NCI-H2196 treated with DMSO at 0.1 percent for 48 hours (cell line): Measurements from ENCODE around the gene CCDC85B.

Source experiments
- DNase-seq: peaks from one replicate; lab custom pipeline; 2025; ENCODE audit not compliant: unreplicated experiment; lab: John Stamatoyannopoulos, UW

The CCDC85B gene

GRCh38 chr11:65857500-65857852 lies 33.0 kb upstream of the CCDC85B start:
- DNase-seq, result no peak

DNA sequence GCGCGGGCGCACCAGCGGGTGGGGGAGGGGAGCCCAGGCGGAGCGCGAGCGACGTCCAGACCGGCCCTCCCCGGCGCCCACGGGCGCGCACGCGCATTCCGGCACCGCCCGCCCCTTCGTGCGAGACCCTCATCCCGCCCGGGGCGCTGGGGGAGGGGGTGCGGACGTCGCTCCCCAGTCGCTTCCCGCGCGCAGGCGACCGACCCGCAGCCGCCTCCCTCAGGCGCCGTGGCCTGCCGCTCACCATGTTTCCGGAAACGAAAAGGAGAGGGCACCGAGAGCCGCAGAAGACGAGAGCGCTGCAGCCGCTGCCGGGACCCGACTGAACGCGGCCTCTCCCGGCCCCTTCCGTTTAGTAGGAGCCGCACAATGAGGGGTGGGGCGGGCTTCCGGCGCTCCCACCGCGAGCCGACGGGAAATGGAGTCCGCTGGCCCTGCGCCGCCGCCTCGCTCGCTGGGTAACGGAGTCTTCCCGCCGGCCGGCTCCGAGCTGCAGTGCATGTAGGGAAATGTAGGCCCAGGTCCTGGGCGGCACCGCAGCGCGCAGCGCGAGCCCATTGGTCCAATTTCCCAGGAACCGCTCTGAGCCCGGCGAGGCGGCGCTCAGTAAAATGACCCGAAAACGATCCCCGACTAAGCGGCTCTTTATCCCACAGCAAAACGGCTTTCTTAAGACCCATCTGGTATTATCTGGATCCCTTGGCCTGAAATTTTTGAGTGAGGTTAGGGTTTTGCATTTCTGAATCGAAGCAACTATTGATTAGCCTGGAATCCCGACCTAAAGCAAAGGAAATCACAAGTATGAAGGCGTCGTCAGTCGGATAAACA lies 32.4 kb upstream of the CCDC85B start, which contains the start of gene CFL1:
TSS of gene CFL1 (minus strand) at position 328 of the 828 bp plus-strand sequence. CDS start at position 247, 81 bp downstream.
- DNase-seq, result peak; percentile 95

GRCh38 chr11:65858681-65859087 lies 31.8 kb upstream of the CCDC85B start:
- DNase-seq, result peak; percentile 51

DNA sequence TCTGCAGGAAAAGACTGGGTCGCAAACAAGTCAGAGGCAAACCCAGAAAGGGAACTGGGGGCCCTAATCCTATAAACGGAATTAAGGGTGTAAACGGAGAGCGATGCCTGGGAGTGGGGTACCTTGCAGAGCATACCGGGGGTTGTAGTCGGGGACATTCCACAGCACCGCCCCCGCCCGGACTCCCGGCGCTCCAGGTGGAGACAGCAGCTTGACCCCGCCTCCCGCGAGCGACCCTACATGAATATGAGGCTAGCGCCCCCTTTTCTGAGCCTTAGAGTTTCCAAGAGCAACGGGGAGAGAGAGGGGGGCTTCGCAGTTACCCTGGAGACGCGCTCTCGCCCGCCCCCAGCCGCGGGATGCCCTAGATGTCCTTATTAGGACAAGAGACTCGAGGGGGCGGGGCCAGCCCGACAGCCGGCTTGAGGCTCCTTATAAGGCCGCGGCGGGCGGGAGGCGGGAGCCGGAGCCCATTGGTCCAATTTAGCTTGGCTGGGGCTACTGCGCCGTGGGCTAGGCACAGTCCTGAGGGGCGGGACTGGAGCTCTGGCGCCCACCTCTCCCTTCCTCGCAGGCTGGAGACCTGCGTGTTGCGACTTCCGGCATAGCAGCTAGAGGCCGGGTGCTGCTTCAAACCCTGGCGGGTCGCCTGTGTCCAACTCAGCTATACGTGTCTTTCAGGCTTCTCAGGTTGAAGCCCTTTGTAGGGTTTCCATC lies 31.2 kb upstream of the CCDC85B start:
- DNase-seq, result peak; percentile 99

- no peak for DNase-seq
These were observed 30.6 kb upstream of the CCDC85B start for GRCh38 chr11:65859812-65860277.

DNA sequence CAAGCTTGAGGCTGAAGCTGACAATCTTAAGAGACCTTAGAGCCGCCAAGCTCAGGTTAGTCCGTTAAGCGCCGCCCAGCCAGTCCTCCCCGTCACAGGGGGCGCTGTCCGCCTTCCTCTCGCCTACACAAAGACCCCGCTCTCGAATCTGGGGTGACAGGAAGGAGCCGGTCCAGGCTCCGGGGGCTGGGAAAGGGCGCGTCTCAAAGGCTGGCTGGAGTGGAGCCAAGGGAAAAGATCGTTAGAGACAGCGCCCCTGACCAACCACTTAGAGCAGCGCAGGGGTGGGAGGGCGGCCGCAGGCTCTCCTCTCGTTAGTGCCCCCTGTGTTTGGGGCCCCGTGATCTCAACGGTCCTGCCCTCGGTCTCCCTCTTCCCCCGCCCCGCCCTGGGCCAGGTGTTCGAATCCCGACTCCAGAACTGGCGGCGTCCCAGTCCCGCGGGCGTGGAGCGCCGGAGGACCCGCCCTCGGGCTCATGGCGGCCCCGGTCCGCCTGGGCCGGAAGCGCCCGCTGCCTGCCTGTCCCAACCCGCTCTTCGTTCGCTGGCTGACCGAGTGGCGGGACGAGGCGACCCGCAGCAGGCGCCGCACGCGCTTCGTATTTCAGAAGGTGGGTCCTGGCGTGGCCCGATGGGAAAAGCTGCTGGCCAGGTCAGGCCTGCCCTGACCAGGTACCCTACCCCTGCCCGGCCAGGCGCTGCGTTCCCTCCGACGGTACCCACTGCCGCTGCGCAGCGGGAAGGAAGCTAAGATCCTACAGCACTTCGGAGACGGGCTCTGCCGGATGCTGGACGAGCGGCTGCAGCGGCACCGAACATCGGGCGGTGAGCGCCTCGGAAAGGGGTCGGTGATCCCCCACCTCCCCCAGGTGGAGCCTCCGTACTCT lies 30.0 kb upstream of the CCDC85B start, which contains the start of gene MUS81:
TSS of gene MUS81 (plus strand) at position 156 of the 887 bp plus-strand sequence. CDS start at position 477, 321 bp downstream.
- DNase-seq, result peak; percentile 95

DNA sequence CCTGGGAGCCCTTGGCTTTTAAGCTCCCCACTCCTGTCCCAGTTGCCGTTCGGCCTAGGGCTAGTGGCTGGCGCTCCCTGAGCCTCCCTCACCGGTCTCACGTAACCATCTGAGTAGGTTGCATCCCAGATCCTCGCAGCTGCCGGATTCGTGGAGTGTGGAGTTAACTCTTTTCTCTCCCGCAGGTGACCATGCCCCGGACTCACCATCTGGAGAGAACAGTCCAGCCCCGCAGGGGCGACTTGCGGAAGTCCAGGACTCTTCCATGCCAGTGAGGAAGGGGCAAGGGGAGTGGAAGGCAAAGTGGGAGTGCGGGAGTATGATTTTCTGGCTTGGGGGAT lies 29.3 kb upstream of the CCDC85B start:
- no peak for DNase-seq

- DNase-seq, result no peak
These were observed 28.8 kb upstream of the CCDC85B start for GRCh38 chr11:65861533-65862183.

GRCh38 chr11:65862191-65862735 lies 28.2 kb upstream of the CCDC85B start:
- no peak for DNase-seq

DNA sequence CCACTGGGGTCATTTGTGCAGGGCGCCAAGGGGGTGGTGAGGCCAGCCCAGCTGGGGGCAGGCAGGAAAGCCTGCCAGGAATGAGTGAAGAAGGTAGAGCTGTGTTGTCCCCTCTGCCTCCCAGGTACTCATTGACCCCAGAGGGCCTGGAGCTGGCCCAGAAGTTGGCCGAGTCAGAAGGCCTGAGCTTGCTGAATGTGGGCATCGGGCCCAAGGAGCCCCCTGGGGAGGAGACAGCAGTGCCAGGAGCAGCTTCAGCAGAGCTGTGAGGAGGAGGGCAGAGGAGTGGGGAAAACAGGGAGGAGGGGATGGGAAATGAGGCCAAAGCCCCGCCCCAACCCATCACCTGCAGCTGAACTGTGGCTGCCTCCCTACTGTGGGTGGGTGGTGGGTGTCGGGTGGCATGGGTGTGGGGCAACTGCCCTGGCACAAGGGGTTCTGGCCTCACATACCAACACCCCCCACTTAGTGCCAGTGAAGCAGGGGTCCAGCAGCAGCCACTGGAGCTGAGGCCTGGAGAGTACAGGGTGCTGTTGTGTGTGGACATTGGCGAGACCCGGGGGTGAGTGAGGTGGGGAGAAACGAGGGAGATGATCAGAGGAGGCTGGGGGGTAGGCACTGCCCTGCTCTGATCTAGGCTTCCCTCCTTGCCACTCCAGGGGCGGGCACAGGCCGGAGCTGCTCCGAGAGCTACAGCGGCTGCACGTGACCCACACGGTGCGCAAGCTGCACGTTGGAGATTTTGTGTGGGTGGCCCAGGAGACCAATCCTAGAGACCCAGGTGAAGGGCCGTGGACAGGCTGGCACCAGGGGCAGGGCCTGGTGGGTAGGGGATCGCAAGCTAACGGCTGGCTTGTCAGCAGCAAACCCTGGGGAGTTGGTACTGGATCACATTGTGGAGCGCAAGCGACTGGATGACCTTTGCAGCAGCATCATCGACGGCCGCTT lies 27.3 kb upstream of the CCDC85B start:
- DNase-seq, result no peak

GRCh38 chr11:65863889-65864705 lies 26.4 kb upstream of the CCDC85B start:
- no peak for DNase-seq

- no peak for DNase-seq
These were observed 25.6 kb upstream of the CCDC85B start for GRCh38 chr11:65864706-65865471.

GRCh38 chr11:65865550-65866172 lies 24.8 kb upstream of the CCDC85B start:
- no peak for DNase-seq

DNA sequence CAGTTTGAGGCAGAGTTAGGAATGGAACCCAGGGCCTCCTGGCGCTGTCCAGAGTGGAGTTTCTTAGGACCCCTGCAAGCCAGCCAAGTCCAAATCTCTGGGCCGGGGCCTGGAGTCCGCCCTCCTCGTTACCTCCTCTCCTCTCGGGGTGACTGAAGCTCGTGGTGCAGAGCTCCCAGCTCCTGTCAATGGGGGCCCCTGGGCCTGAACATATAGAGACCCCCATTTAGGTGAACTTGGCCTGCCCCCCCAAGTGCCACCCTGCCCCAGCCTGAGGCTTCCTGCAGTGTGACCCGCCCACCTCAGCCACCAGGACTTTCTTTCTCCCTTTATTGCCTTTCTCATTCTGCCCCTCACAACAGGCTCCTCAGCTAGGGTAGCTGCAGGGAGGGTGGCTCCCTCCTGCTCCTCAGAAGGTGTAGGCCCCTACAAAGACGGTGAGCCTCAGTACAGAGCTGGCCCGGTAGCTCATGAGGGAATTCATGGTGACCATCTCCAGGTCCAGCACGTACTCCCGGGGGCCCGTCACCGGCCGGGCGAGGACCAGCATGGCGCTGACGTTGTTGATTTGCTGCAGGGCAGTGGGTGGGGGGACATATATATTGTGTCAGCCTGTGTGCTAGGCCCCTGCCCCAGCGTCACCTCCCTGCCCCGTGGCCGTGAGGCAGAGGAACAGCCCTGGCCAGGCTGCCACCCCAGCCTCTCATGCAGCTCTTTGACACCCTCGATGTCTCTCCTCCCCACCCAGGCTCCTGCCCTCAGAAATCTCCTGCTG lies 23.8 kb upstream of the CCDC85B start:
- no peak for DNase-seq

DNA sequence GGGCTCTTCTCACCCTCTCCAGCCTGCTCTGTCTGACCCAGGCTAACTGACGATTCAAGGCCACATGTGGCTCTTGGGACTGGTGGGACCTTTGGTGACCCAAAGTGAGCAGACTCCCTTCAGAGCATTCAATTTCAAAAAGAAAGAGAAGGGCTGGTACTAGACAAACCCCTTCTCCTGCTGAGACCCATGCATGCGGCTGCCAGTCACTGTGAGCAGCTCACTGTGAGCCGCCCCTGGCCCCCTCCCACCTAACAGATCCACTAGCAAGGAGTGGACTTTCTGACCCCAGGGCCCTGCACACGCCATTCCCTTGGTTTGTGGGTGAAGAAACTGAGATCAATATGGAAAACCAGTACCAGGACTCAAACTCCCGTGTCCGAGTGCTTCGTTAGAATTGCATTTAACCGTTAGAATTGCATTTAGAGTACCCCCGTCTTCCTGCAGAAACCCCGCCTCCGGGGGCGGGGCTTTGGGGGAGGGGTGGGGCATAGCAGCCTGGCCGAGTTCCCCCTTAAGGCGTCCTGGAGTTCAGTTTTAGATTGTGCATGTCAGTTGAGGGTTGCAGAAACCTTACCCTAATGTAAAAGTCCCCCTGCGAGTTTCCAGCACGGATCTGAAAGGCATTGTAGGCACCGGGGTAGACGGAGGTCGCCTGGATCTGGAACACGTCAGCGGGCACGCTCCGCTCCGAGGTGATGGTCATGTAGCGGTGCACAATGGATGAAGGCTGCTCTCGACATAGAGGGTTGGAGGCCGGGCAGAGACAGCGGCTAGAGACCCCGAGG lies 23.0 kb upstream of the CCDC85B start:
- DNase-seq, result no peak
